ENCODE data around the gene IRAK2. TPM values are rescaled to one million over a fixed set of nuclear protein-coding genes. Genes with fewer than 3 reads are reported as not detected.

IRAK2 gene
- total RNA-seq, 1 experiment from 2014 or later, result 0.61 TPM

GRCh38 chr3:10193692-10194327 lies 29.1 kb downstream of the IRAK2 start:
- no peak overlapping the region for H4K91ac ChIP-seq (ENCODE audit: insufficient read length, low read depth, low read length)
- no peak overlapping the region for H3K4me2 ChIP-seq (ENCODE audit: insufficient read depth, insufficient read length, low read length)
- H2BK120ac ChIP-seq (ENCODE audit: low read depth, low read length, poor library complexity, severe bottlenecking), result no peak overlapping the region
- no peaks in the 10 kb centered on the region for H3K27me3 ChIP-seq (ENCODE audit: insufficient read depth, low read length)
- H3T11ph ChIP-seq (ENCODE audit: low read length), result no peak overlapping the region
- H3K23ac ChIP-seq (ENCODE audit: insufficient read length, low read depth, low read length), result no peak overlapping the region
- H3K9me3 ChIP-seq (ENCODE audit: control insufficient read depth, low read depth, low read length), result no peaks in the 10 kb centered on the region
- no peak overlapping the region; the same call in 1 of the 2 replicates for H3K14ac ChIP-seq (ENCODE audit: insufficient read depth, low read length)
- no peak overlapping the region for H4K8ac ChIP-seq (replicated peaks; ENCODE audit: insufficient read length, low read depth, low read length)
- H3K18ac ChIP-seq (ENCODE audit: insufficient read length, low read depth, low read length), result no peak overlapping the region
- TF ChIP-seq, protein P1, sequence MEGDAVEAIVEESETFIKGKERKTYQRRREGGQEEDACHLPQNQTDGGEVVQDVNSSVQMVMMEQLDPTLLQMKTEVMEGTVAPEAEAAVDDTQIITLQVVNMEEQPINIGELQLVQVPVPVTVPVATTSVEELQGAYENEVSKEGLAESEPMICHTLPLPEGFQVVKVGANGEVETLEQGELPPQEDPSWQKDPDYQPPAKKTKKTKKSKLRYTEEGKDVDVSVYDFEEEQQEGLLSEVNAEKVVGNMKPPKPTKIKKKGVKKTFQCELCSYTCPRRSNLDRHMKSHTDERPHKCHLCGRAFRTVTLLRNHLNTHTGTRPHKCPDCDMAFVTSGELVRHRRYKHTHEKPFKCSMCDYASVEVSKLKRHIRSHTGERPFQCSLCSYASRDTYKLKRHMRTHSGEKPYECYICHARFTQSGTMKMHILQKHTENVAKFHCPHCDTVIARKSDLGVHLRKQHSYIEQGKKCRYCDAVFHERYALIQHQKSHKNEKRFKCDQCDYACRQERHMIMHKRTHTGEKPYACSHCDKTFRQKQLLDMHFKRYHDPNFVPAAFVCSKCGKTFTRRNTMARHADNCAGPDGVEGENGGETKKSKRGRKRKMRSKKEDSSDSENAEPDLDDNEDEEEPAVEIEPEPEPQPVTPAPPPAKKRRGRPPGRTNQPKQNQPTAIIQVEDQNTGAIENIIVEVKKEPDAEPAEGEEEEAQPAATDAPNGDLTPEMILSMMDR (conservative IDR thresholded peaks at IDR 0.05), result no peak
- no peak overlapping the region for H3K9ac ChIP-seq (ENCODE audit: extremely low read depth, insufficient read length, low read length)
- H4K5ac ChIP-seq (ENCODE audit: insufficient read length, low read depth, low read length), result no peak overlapping the region
- H4K20me1 ChIP-seq (ENCODE audit: control insufficient read depth, insufficient read depth, insufficient read length), result no peaks in the 10 kb centered on the region
- no peak for DNase-seq
- H3K36me3 Mint-ChIP-seq (ENCODE audit: insufficient read depth in 1 of 3, low read depth in 3 of 3), result no peaks in the 10 kb centered on the region
- no peaks in the 10 kb centered on the region for H3K27me3 Mint-ChIP-seq (ENCODE audit: low read depth)
- H3K56ac ChIP-seq (ENCODE audit: insufficient read length, low read depth, low read length), result no peak overlapping the region
- H2AFZ ChIP-seq (ENCODE audit: low read length), result no peak overlapping the region
- no CpG with 5 or more reads among the region's 14 CpGs for WGBS (ENCODE audit: extremely low coverage, insufficient read length, low lambda C conversion rate)
- H3K4me1 ChIP-seq (ENCODE audit: insufficient read depth, low read length), result peaks cover 3% of the 10 kb centered on the region; the same call in 1 of the 2 replicates
- no peak overlapping the region for H2BK15ac ChIP-seq (ENCODE audit: low read depth, low read length)
- no peak overlapping the region for H2AK5ac ChIP-seq (ENCODE audit: insufficient read length, low read length)
- H3K4ac ChIP-seq (ENCODE audit: low read depth, low read length), result no peak overlapping the region
- peak overlapping the region in 1 of 3 experiments; percentile 48; a peak in 1 of 7 replicates for H3K27ac Mint-ChIP-seq
- peaks cover 6 to 18% of the 10 kb centered on the region in 2 experiments for H3K4me1 Mint-ChIP-seq
- H2BK5ac ChIP-seq (ENCODE audit: insufficient read length, low read length), result no peak overlapping the region
- no peak overlapping the region for H2BK12ac ChIP-seq (ENCODE audit: insufficient read length, low read depth, low read length)
- no peak overlapping the region for H3K4me3 Mint-ChIP-seq
- no peak overlapping the region for H3K27ac ChIP-seq (ENCODE audit: insufficient read length, low read depth, low read length)
- no peaks in the 10 kb centered on the region for H3K79me1 ChIP-seq (ENCODE audit: insufficient read depth, low read depth, low read length, poor library complexity, severe bottlenecking)
- no peaks in the 10 kb centered on the region for H3K9me3 Mint-ChIP-seq
- no peaks in the 10 kb centered on the region for H3K23me2 ChIP-seq (ENCODE audit: insufficient read length, low read depth, low read length, poor library complexity, severe bottlenecking)
- H3K79me2 ChIP-seq (ENCODE audit: insufficient read depth, low read length), result no peaks in the 10 kb centered on the region
- H2BK20ac ChIP-seq (ENCODE audit: low read depth, low read length, poor library complexity, severe bottlenecking), result no peak overlapping the region

Data from H9 (cell line).